Motor neuron (in vitro differentiated cells): Measurements from ENCODE around the gene FAM114A1. TPM values are rescaled to one million over a fixed set of nuclear protein-coding genes. Genes with fewer than 3 reads are reported as not detected.
A peak's percentile ranks its signal among the peaks of the same experiment; 100 is the strongest.

Source experiments
- ATAC-seq, 8 experiments: fragments of 200-7000 bp; cut with Tn5 transposase; replicated peaks in 6 of 8; 2 replicates each; pipeline ENCODE4 v1.8.0; 2021; ENCODE audit warnings: mild to moderate bottlenecking in 8 of 8, moderate library complexity in 8 of 8
- H3K27ac ChIP-seq, 2 donors: fragments of 250-450 bp; sonication (Bioruptor Pico); 2 replicates each; pipeline ENCODE4 v1.9.0; 2021; ENCODE audit warnings: antibody characterized with exemption in 2 of 2, mild to moderate bottlenecking in 2 of 2, moderate library complexity in 1 of 2
- H3K4me1 ChIP-seq, 2 donors: fragments of 250-450 bp; sonication (Bioruptor Pico); replicated peaks in 1 of 2; 2 replicates each; pipeline ENCODE4 v1.6.1; 2021; ENCODE audit warnings: antibody characterized with exemption in 2 of 2, mild to moderate bottlenecking in 2 of 2, moderate library complexity in 1 of 2
- H3K4me3 ChIP-seq, 5 donors: fragments of 250-450 bp; sonication (Bioruptor Pico); 2 replicates each; pipeline ENCODE4 v1.9.0; 2021; ENCODE audit warnings: antibody characterized with exemption in 5 of 5, mild to moderate bottlenecking in 5 of 5, moderate library complexity in 4 of 5
- WGBS, 10 experiments: fragments of 450-650 bp; shearing (Covaris generic); methylation state at CpG; one replicate each; pipeline ENCODE4 v1.0.0; 2022; 5-methylcytosine and 5-hydroxymethylcytosine counted together
- in situ Hi-C, 9 experiments: fragments of 400-800 bp; cut with MboI; loops; one replicate each; pipeline ENCODE4 v1.15.0; 2021; ENCODE audit warnings: low sequenced_read_pairs in 9 of 9, low pct_unique_long_range_greater_than_20kb in 2 of 9; ENCODE audit not compliant: unreplicated experiment in 9 of 9
- total RNA-seq, 8 experiments: library from RNA; unstranded; fragments of 300-600 nt; gene quantifications; 2 replicates each; pipeline versions ENCODE4 v1.2.3 to v1.2.4, GENCODE V29; 2022

The FAM114A1 gene
- total RNA-seq, 8 experiments from 2014 or later: 6.4 to 88.4 (median 9.7) TPM

GRCh38 chr4:38837334-38837733, 30.3 kb upstream of the FAM114A1 start:
- H3K4me3 ChIP-seq: no peak overlapping the region
- in situ Hi-C loops: no loop called here
- no peak for ATAC-seq
- H3K27ac ChIP-seq: no peak overlapping the region
- no peaks in the 10 kb centered on the region for H3K4me1 ChIP-seq

GRCh38 chr4:38837849-38838248, 29.8 kb upstream of the FAM114A1 start:
- 0 to 88% (median 50%) methylated on average over 1 to 2 of the region's 2 CpGs; no CpG with 5 or more reads in 1 of the 10 experiments for WGBS, 10 experiments
- Histone ChIP-seq H3K4me3 (no peak overlapping the region), H3K27ac (no peak overlapping the region), H3K4me1 (peaks cover 2 to 5% of the 10 kb centered on the region in 2 donors)
- in situ Hi-C loops: no loop called here
- ATAC-seq: peak in 2 of 8 experiments; percentile 66 to 81

GRCh38 chr4:38842994-38843393, 24.6 kb upstream of the FAM114A1 start:
- Histone ChIP-seq H3K27ac (no peak overlapping the region), H3K4me3 (no peak overlapping the region), H3K4me1 (peaks cover 2 to 9% of the 10 kb centered on the region in 2 donors)
- peak in 3 of 8 experiments; percentile 30 to 55 (median 35) for ATAC-seq
- 15 to 88% (median 57%) methylated on average over 2 to 4 of the region's 4 CpGs for WGBS, 10 experiments
- in situ Hi-C loops: no loop called here

- 38 to 94% (median 81%) methylated on average over 1 to 3 of the region's 3 CpGs; no CpG with 5 or more reads in 2 of the 10 experiments for WGBS, 10 experiments
- ATAC-seq: no peak
- no peak overlapping the region for H3K4me3 ChIP-seq
- peaks cover 2 to 9% of the 10 kb centered on the region in 2 donors for H3K4me1 ChIP-seq
- in situ Hi-C loops: no loop called here
- H3K27ac ChIP-seq: no peak overlapping the region
These were observed 21.6 kb upstream of the FAM114A1 start for GRCh38 chr4:38846015-38846414.

GRCh38 chr4:38855466-38855865, 12.1 kb upstream of the FAM114A1 start:
- H3K4me1 ChIP-seq: no peaks in the 10 kb centered on the region
- no peak overlapping the region for H3K27ac ChIP-seq
- WGBS, 10 experiments: 69 to 100% (median 93%) methylated on average over 2 to 5 of the region's 5 CpGs
- no peak overlapping the region for H3K4me3 ChIP-seq
- in situ Hi-C loops: loop anchor here in 1 of 9 experiments (25.0 kb wide), 1 partner anchor 93 kb away; no protein-coding TSS in a partner anchor
- no peak for ATAC-seq

- in situ Hi-C loops: loop anchor here in 1 of 9 experiments (25.0 kb wide), 1 partner anchor 94 kb away; no protein-coding TSS in a partner anchor
- ATAC-seq: no peak
- WGBS, 10 experiments: 48 to 100% (median 77%) methylated on average over 1 to 4 of the region's 4 CpGs; no CpG with 5 or more reads in 1 of the 10 experiments
These were observed 11.6 kb upstream of the FAM114A1 start for GRCh38 chr4:38856046-38856445.

GRCh38 chr4:38856524-38857337, 10.9 kb upstream of the FAM114A1 start, which contains the start of gene TLR6:
Gene TLR6, minus strand, starts transcription at chr4:38856817. Its CDS starts 27,344 bp downstream, at chr4:38829473.
- peak in 3 of 8 experiments; percentile 7 to 39 (median 12) for ATAC-seq
- in situ Hi-C loops: loop anchor here in 1 of 9 experiments (25.0 kb wide), 1 partner anchor 94 kb away; no protein-coding TSS in a partner anchor
- no peaks in the 10 kb centered on the region for H3K4me1 ChIP-seq
- H3K27ac ChIP-seq: no peak within 1 kb of the TSS
- WGBS, 10 experiments: 0 to 65% (median 31%) methylated on average over 3 to 8 of the region's 8 CpGs
- no peak within 1 kb of the TSS for H3K4me3 ChIP-seq

More at GRCh38 chr4:38856046-38856445, 11.6 kb upstream of the FAM114A1 start:
- no peak overlapping the region for H3K27ac ChIP-seq
- H3K4me3 ChIP-seq: no peak overlapping the region
- H3K4me1 ChIP-seq: no peaks in the 10 kb centered on the region

GRCh38 chr4:38857354-38858096, 10.1 kb upstream of the FAM114A1 start:
- peak in 4 of 8 experiments; percentile 53 to 94 (median 78) for ATAC-seq
- Histone ChIP-seq H3K4me3 (no peak overlapping the region), H3K27ac (no peak overlapping the region), H3K4me1 (no peaks in the 10 kb centered on the region)
- in situ Hi-C loops: loop anchor here in 1 of 9 experiments (25.0 kb wide), 1 partner anchor 95 kb away; no protein-coding TSS in a partner anchor
- WGBS, 10 experiments: 0 to 100% (median 69%) methylated on average over 1 to 3 of the region's 3 CpGs; no CpG with 5 or more reads in 2 of the 10 experiments

- Histone ChIP-seq H3K27ac (no peak overlapping the region), H3K4me1 (no peaks in the 10 kb centered on the region), H3K4me3 (no peak overlapping the region)
- in situ Hi-C loops: loop anchor here in 1 of 9 experiments (25.0 kb wide), 1 partner anchor 96 kb away; no protein-coding TSS in a partner anchor
- 0 to 100% (median 56%) methylated on average over 1 to 3 of the region's 3 CpGs for WGBS, 10 experiments
- ATAC-seq: no peak
These were observed 9.5 kb upstream of the FAM114A1 start for GRCh38 chr4:38858097-38858420.

- in situ Hi-C loops: loop anchor here in 1 of 9 experiments (25.0 kb wide), 1 partner anchor 97 kb away; no protein-coding TSS in a partner anchor
- H3K4me1 ChIP-seq: no peaks in the 10 kb centered on the region
- 47 to 100% (median 92%) methylated on average over 2 to 5 of the region's 7 CpGs; no CpG with 5 or more reads in 4 of the 10 experiments for WGBS, 10 experiments
- H3K27ac ChIP-seq: no peak overlapping the region
- ATAC-seq: no peak
- H3K4me3 ChIP-seq: no peak overlapping the region
These were observed 8.1 kb upstream of the FAM114A1 start for GRCh38 chr4:38859501-38859900.

- peak in 3 of 8 experiments; percentile 48 to 86 (median 59) for ATAC-seq
- in situ Hi-C loops: loop anchor here in 1 of 9 experiments (25.0 kb wide), 1 partner anchor 99 kb away; no protein-coding TSS in a partner anchor
- Histone ChIP-seq H3K27ac (no peak overlapping the region), H3K4me3 (no peak overlapping the region), H3K4me1 (no peaks in the 10 kb centered on the region)
- 19 to 100% (median 40%) methylated on average over 1 to 5 of the region's 5 CpGs; no CpG with 5 or more reads in 2 of the 10 experiments for WGBS, 10 experiments
These were observed 6.7 kb upstream of the FAM114A1 start for GRCh38 chr4:38860788-38861424.

- no peak overlapping the region for H3K27ac ChIP-seq
- no peak for ATAC-seq
- in situ Hi-C loops: loop anchor here in 1 of 9 experiments (25.0 kb wide), 1 partner anchor 99 kb away; no protein-coding TSS in a partner anchor
- H3K4me1 ChIP-seq: no peaks in the 10 kb centered on the region
- 20 to 100% (median 80%) methylated on average over 1 to 4 of the region's 4 CpGs; no CpG with 5 or more reads in 1 of the 10 experiments for WGBS, 10 experiments
- H3K4me3 ChIP-seq: no peak overlapping the region
These were observed 5.8 kb upstream of the FAM114A1 start for GRCh38 chr4:38861791-38862190.
